GM12873 (cell line): Measurements from ENCODE around the gene DIAPH3.

Source experiments
- CTCF ChIP-seq: IDR thresholded peaks from 2 replicates; pipeline ENCODE4 v1.5.1; 2012; ENCODE audit warnings: low read depth, mild to moderate bottlenecking, moderate library complexity, low read length, control low read depth; ENCODE audit not compliant: insufficient read depth; ENCODE audit errors: missing control alignments

The DIAPH3 gene

GRCh38 chr13:59721926-59722910 lies 441.5 kb downstream of the DIAPH3 start:
- TF ChIP-seq CTCF = no peak

GRCh38 chr13:59715611-59716010 lies 448.1 kb downstream of the DIAPH3 start:
- TF ChIP-seq CTCF = no peak

- TF ChIP-seq CTCF = no peak
These were observed 452.6 kb downstream of the DIAPH3 start for GRCh38 chr13:59710996-59711701.

GRCh38 chr13:59710416-59710815 lies 453.3 kb downstream of the DIAPH3 start:
- no peak for TF ChIP-seq CTCF

- no peak for TF ChIP-seq CTCF
These were observed 457.4 kb downstream of the DIAPH3 start for GRCh38 chr13:59706101-59706976.

- no peak for TF ChIP-seq CTCF
These were observed 461.5 kb downstream of the DIAPH3 start for GRCh38 chr13:59702269-59702668.
